GM12878 (cell line): ENCODE results near the gene N4BP2L2. TPM values are rescaled to one million over a fixed set of nuclear protein-coding genes. Genes with fewer than 3 reads are reported as not detected.

Experiments
- ATF3 ChIP-seq: IDR thresholded peaks from 2 replicates; pipeline ENCODE4 v1.6.1; 2011; ENCODE audit warnings: low read depth, mild to moderate bottlenecking, low read length, moderate library complexity, borderline replicate concordance; ENCODE audit errors: extremely low read depth
- BACH1 ChIP-seq: fragments of 450-650 bp; IDR thresholded peaks from 2 replicates; pipeline ENCODE4 v1.6.1; 2017; ENCODE audit warnings: mild to moderate bottlenecking, borderline replicate concordance
- CREM ChIP-seq: IDR thresholded peaks from 2 replicates; pipeline ENCODE4 v1.6.1; 2014; ENCODE audit warnings: antibody characterized with exemption, low read depth
- CTCF ChIP-seq, 3 experiments: IDR thresholded peaks in 2 of 3; conservative IDR thresholded peaks in 1 of 3; 2 replicates each; pipeline ENCODE4 v1.5.1; 2011; ENCODE audit warnings: low read depth in 3 of 3, low read length in 3 of 3, mild to moderate bottlenecking in 3 of 3, control low read depth in 2 of 3, moderate library complexity in 2 of 3, inconsistent platforms in 1 of 3, mixed read lengths in 1 of 3; ENCODE audit not compliant: control insufficient read depth in 2 of 3, insufficient read depth in 1 of 3; ENCODE audit errors: extremely low read depth in 1 of 3
- DPF2 ChIP-seq: fragments of 450-650 bp; IDR thresholded peaks from 2 replicates; pipeline ENCODE4 v1.6.1; 2017; ENCODE audit warnings: mild to moderate bottlenecking
- HDAC6 ChIP-seq: fragments of 200-600 bp; sonication (generic); IDR thresholded peaks from one replicate; pipeline ENCODE4 v1.8.0; 2017; ENCODE audit warnings: antibody characterized with exemption; ENCODE audit not compliant: unreplicated experiment
- IKZF1 ChIP-seq: fragments of 450-650 bp; conservative IDR thresholded peaks from 2 replicates; pipeline ENCODE4 v1.6.1; 2017; ENCODE audit warnings: antibody characterized with exemption, mild to moderate bottlenecking
- IRF3 ChIP-seq: fragments of 450-650 bp; IDR thresholded peaks from 2 replicates; pipeline ENCODE4 v1.6.1; 2014; ENCODE audit warnings: mild to moderate bottlenecking
- LARP7 ChIP-seq: fragments of 450-650 bp; IDR thresholded peaks from 2 replicates; pipeline ENCODE4 v1.6.1; 2017; ENCODE audit warnings: mild to moderate bottlenecking
- MEF2A ChIP-seq: IDR thresholded peaks from 2 replicates; pipeline ENCODE4 v1.6.1; 2011; ENCODE audit warnings: low read depth, mild to moderate bottlenecking, low read length, moderate library complexity; ENCODE audit not compliant: insufficient read depth
- MTA2 ChIP-seq: fragments of 450-650 bp; IDR thresholded peaks from 2 replicates; pipeline ENCODE4 v1.6.1; 2016; ENCODE audit warnings: low read depth, mild to moderate bottlenecking, moderate library complexity
- NFYB ChIP-seq: IDR thresholded peaks from 2 replicates; pipeline ENCODE4 v1.6.1; 2011; ENCODE audit warnings: low read depth, mild to moderate bottlenecking, low read length, improper control_type of control experiment, moderate library complexity; ENCODE audit not compliant: insufficient read depth
- NR2F1 ChIP-seq: fragments of 450-650 bp; conservative IDR thresholded peaks from 2 replicates; pipeline ENCODE4 v1.6.1; 2017; ENCODE audit warnings: mild to moderate bottlenecking
- REST ChIP-seq: IDR thresholded peaks from 2 replicates; pipeline ENCODE4 v1.6.1; 2012; ENCODE audit warnings: mild to moderate bottlenecking, low read depth, low read length
- RUNX3 ChIP-seq: IDR thresholded peaks from 2 replicates; pipeline ENCODE4 v1.6.1; 2012; ENCODE audit warnings: low read length, inconsistent platforms
- SMARCA5 ChIP-seq: fragments of 450-650 bp; IDR thresholded peaks from 2 replicates; pipeline ENCODE4 v1.6.1; 2017; ENCODE audit warnings: mild to moderate bottlenecking
- SMC3 ChIP-seq: IDR thresholded peaks from 2 replicates; pipeline ENCODE4 v1.6.1; 2011; ENCODE audit warnings: low read length, improper control_type of control experiment, borderline replicate concordance
- SP1 ChIP-seq: IDR thresholded peaks from one replicate; pipeline ENCODE4 v1.6.1; 2011; ENCODE audit warnings: low read depth, low read length
- SRF ChIP-seq, 2 experiments: IDR thresholded peaks; 2 replicates each; pipeline ENCODE4 v1.6.1; 2011; ENCODE audit warnings: low read depth in 2 of 2, low read length in 2 of 2, mild to moderate bottlenecking in 1 of 2, moderate library complexity in 1 of 2
- STAT1 ChIP-seq: fragments of 450-650 bp; conservative IDR thresholded peaks from 2 replicates; pipeline ENCODE4 v1.6.1; 2014; ENCODE audit warnings: antibody characterized with exemption, mild to moderate bottlenecking
- TCF12 ChIP-seq: IDR thresholded peaks from 2 replicates; pipeline ENCODE4 v1.6.1; 2011; ENCODE audit warnings: low read depth, mild to moderate bottlenecking, low read length
- TCF7 ChIP-seq: IDR thresholded peaks from 2 replicates; pipeline ENCODE4 v1.6.1; 2014; ENCODE audit warnings: antibody characterized with exemption, borderline replicate concordance
- ZNF207 ChIP-seq: fragments of 450-650 bp; IDR thresholded peaks from 2 replicates; pipeline ENCODE4 v1.6.1; 2014; ENCODE audit warnings: antibody characterized with exemption, mild to moderate bottlenecking, borderline replicate concordance
- ZSCAN29 ChIP-seq: fragments of 450-650 bp; IDR thresholded peaks from 2 replicates; pipeline ENCODE4 v1.6.1; 2017; ENCODE audit warnings: mild to moderate bottlenecking, moderate library complexity
- polyA plus RNA-seq, 11 experiments: library from polyadenylated mRNA; depleted of rRNA in 4 of 11; unstranded in 6 of 11; stranded (reverse) in 5 of 11; fragments of >200 nt; fragmentation: Nextera tagmentation in 4 of 11; fragmentation: Illumina TruSeq in 1 of 11; extraction: Ambion mirVana in 4 of 11; extraction: Trizol in 1 of 11; gene quantifications; 1 replicate in 1 of 11; 2 replicates in 10 of 11; pipeline versions ENCODE4 v1.2.1 to v1.2.3, GENCODE V29; 2011 to 2016; ENCODE audit warnings: inconsistent platforms in 2 of 11, missing spikeins in 2 of 11, low read depth in 1 of 11
- total RNA-seq, 4 experiments: library from RNA; depleted of rRNA in 3 of 4; stranded (reverse); fragments of >200 nt in 3 of 4; fragmentation: Illumina TruSeq in 1 of 4; extraction: Trizol in 1 of 4; gene quantifications; 2 replicates each; pipeline versions ENCODE4 v1.2.1 to v1.2.3, GENCODE V29; 2013 to 2021

N4BP2L2 gene
- total and polyA plus RNA-seq, 10 of the 15 experiments (the other 5 are each of a cell fraction or from before 2014, with no cell fraction given): 41.7 to 87.1 (median 61.2) TPM

- TF ChIP-seq IRF3 (peak; percentile 46; the same call in 1 of the 2 replicates), SMC3 (peak; percentile 64; the same call in 1 of the 2 replicates), REST (0 out of 2 replicates have a peak, but pooled peaks have one; percentile 44), RUNX3 (peak; percentile 85), ZSCAN29 (peak; percentile 64; the same call in 1 of the 2 replicates), DPF2 (peak; percentile 64; the same call in 1 of the 2 replicates), IKZF1 (peak; percentile 78), NR2F1 (0 out of 2 replicates have a peak, but pooled peaks have one; percentile 56), STAT1 (peak; percentile 89; the same call in 1 of the 2 replicates), SRF (IDR thresholded peaks at IDR 0.05; ENCODE audit: low read depth in 2 of 2, low read length in 2 of 2) (0 out of 4 replicates have a peak, but pooled peaks of 1 of the 2 experiments have one; percentile 22), BACH1 (peak; percentile 73; the same call in 1 of the 2 replicates), NFYB (peak; percentile 60; the same call in 1 of the 2 replicates), MEF2A (peak; percentile 65), SP1 (peak; percentile 56), HDAC6 (no peak), ATF3 (no peak), SMARCA5 (peak; percentile 98), CTCF (IDR thresholded peaks at IDR 0.05 in 2 of 3, conservative IDR thresholded peaks at IDR 0.05 in 1 of 3; ENCODE audit: control insufficient read depth in 2 of 3, extremely low read depth in 1 of 3, insufficient read depth in 1 of 3, low read depth in 3 of 3, low read length in 3 of 3) (peak; percentile 68 to 96 (median 69); a peak in 4 of 6 replicates), LARP7 (peak; percentile 92), MTA2 (no peak), TCF7 (no peak), CREM (0 out of 2 replicates have a peak, but pooled peaks have one; percentile 14), ZNF207 (peak; percentile 88), TCF12 (peak; percentile 44; the same call in 1 of the 2 replicates)
These were observed 47.7 kb upstream of the N4BP2L2 start, which contains the start of gene PDS5B (continued) for GRCh38 chr13:32586080-32586900.
